HG03039 (cell line): Measurements from ENCODE around the gene PTPN18.
"Not testable (repeated sequence)": the region's sequence is repeated elsewhere in the genome, so short reads cannot be mapped to it uniquely, and the experiment has no call there.

Experiments used
- ATAC-seq: cut with Tn5 transposase; IDR thresholded peaks from one replicate; pipeline ENCODE4 v1.9.1; 2021; ENCODE audit warnings: mild to moderate bottlenecking, moderate library complexity; ENCODE audit not compliant: unreplicated experiment

Gene PTPN18

GRCh38 chr2:130355578-130356431, at the start of gene PTPN18:
TSS of gene PTPN18 (plus strand) at chr2:130356056. CDS start at chr2:130356108, 52 bp downstream.
- peak; percentile 90 for ATAC-seq

GRCh38 chr2:130307850-130308249, 48.0 kb upstream of the PTPN18 start:
- no peak for ATAC-seq

- ATAC-seq, result no peak
Observed at GRCh38 chr2:130310881-130311280, 45.0 kb upstream of the PTPN18 start.

GRCh38 chr2:130313812-130314334, 42.0 kb upstream of the PTPN18 start:
- no peak for ATAC-seq

GRCh38 chr2:130314377-130314776, 41.5 kb upstream of the PTPN18 start:
- ATAC-seq, result no peak

GRCh38 chr2:130316596-130316995, 39.3 kb upstream of the PTPN18 start:
- ATAC-seq, result no peak

GRCh38 chr2:130318906-130319305, 37.0 kb upstream of the PTPN18 start:
- ATAC-seq, result no peak

- no peak for ATAC-seq
Observed at GRCh38 chr2:130319536-130319935, 36.3 kb upstream of the PTPN18 start.

GRCh38 chr2:130327703-130328527, 27.9 kb upstream of the PTPN18 start:
- no peak for ATAC-seq

GRCh38 chr2:130328710-130329109, 27.1 kb upstream of the PTPN18 start:
- ATAC-seq, result no peak

GRCh38 chr2:130332271-130333073, 23.4 kb upstream of the PTPN18 start:
- peak; percentile 72 for ATAC-seq

- not testable (repeated sequence) for ATAC-seq
Observed at GRCh38 chr2:130333253-130333652, 22.6 kb upstream of the PTPN18 start.

- no peak for ATAC-seq
Observed at GRCh38 chr2:130334026-130334425, 21.8 kb upstream of the PTPN18 start.

GRCh38 chr2:130335226-130335625, 20.6 kb upstream of the PTPN18 start:
- no peak for ATAC-seq

- ATAC-seq, result no peak
Observed at GRCh38 chr2:130336150-130336876, 19.5 kb upstream of the PTPN18 start.

GRCh38 chr2:130336877-130337734, 18.8 kb upstream of the PTPN18 start:
- ATAC-seq, result no peak

- no peak for ATAC-seq
Observed at GRCh38 chr2:130337735-130338325, 18.0 kb upstream of the PTPN18 start.

GRCh38 chr2:130338793-130339345, 17.0 kb upstream of the PTPN18 start:
- no peak for ATAC-seq
